CD4-positive, alpha-beta T cell treated with Interleukin-15 for 4 hours (primary cell): ENCODE results near the gene LHPP.

Source experiments
- DNase-seq: peaks from one replicate; pipeline ENCODE4 v3.0.0-alpha.2; 2020; ENCODE audit warnings: low spot score

Gene LHPP

GRCh38 chr10:124470544-124471434, 9.2 kb downstream of the LHPP start:
- DNase-seq: no peak

GRCh38 chr10:124472071-124472470, 10.4 kb downstream of the LHPP start:
- DNase-seq: no peak

GRCh38 chr10:124473070-124473469, 11.4 kb downstream of the LHPP start:
- DNase-seq: no peak

GRCh38 chr10:124474514-124475070, 13.0 kb downstream of the LHPP start:
- no peak for DNase-seq

- DNase-seq: no peak
These were observed 14.6 kb downstream of the LHPP start for GRCh38 chr10:124476043-124476725.

- DNase-seq: no peak
These were observed 16.2 kb downstream of the LHPP start for GRCh38 chr10:124477614-124478363.

- DNase-seq: no peak
These were observed 16.9 kb downstream of the LHPP start for GRCh38 chr10:124478515-124478914.

GRCh38 chr10:124480860-124481259, 19.2 kb downstream of the LHPP start:
- DNase-seq: no peak

- no peak for DNase-seq
These were observed 20.1 kb downstream of the LHPP start for GRCh38 chr10:124481717-124482116.

GRCh38 chr10:124482236-124482800, 20.7 kb downstream of the LHPP start:
- DNase-seq: no peak

GRCh38 chr10:124482876-124483275, 21.3 kb downstream of the LHPP start:
- DNase-seq: no peak

GRCh38 chr10:124484031-124484430, 22.4 kb downstream of the LHPP start:
- no peak for DNase-seq

GRCh38 chr10:124484661-124485060, 23.0 kb downstream of the LHPP start:
- no peak for DNase-seq

GRCh38 chr10:124486635-124487034, 25.0 kb downstream of the LHPP start:
- DNase-seq: no peak

GRCh38 chr10:124491105-124491504, 29.5 kb downstream of the LHPP start:
- DNase-seq: no peak

GRCh38 chr10:124492266-124492665, 30.6 kb downstream of the LHPP start:
- no peak for DNase-seq

- no peak for DNase-seq
These were observed 31.7 kb downstream of the LHPP start for GRCh38 chr10:124493214-124493882.

GRCh38 chr10:124494046-124494807, 32.6 kb downstream of the LHPP start:
- DNase-seq: no peak

GRCh38 chr10:124495162-124495561, 33.5 kb downstream of the LHPP start:
- DNase-seq: no peak

- DNase-seq: no peak
These were observed 34.1 kb downstream of the LHPP start for GRCh38 chr10:124495725-124496124.

GRCh38 chr10:124496150-124496549, 34.5 kb downstream of the LHPP start:
- DNase-seq: no peak
